Upper lobe of left lung (tissue), 4 donors: ENCODE results near the gene USP15.

Experiments
- EP300 ChIP-seq, 4 donors: sonication (generic); formaldehyde crosslinking; IDR thresholded peaks; one replicate each; pipeline ENCODE4 v1.5.1; 2017; ENCODE audit warnings: antibody characterized with exemption in 4 of 4, control low read depth in 2 of 4
- TF ChIP-seq, protein P1 (sequence below), 6 experiments: fragments of 450-650 bp in 4 of 6; fragments of 200-600 bp in 2 of 6; sonication (generic) in 2 of 6; IDR thresholded peaks; one replicate each; pipeline ENCODE4 v1.5.1; 2016 to 2019; ENCODE audit warnings: antibody characterized with exemption in 6 of 6

DNA sequence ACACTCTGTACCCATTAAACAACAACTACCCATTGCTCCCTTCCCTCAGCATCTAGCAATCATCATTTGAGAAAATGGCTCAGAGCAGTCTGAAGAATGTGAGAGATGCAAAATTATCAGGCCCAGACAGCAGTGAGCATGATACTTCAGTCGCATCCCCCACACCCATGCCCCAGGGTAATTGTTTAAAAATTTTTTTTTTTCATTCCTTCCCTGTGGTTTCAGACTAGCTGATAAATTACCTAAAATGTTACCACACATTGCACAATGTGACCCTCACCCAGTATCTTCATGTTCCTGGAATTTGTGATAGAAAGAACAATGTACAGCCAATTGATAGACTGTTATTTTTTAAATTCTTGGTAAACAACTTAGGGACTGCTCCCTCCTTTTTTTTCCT, 11.3 kb upstream of the USP15 start:
- TF ChIP-seq EP300 (IDR thresholded peaks at IDR 0.05): no peak
- TF ChIP-seq, protein P1, sequence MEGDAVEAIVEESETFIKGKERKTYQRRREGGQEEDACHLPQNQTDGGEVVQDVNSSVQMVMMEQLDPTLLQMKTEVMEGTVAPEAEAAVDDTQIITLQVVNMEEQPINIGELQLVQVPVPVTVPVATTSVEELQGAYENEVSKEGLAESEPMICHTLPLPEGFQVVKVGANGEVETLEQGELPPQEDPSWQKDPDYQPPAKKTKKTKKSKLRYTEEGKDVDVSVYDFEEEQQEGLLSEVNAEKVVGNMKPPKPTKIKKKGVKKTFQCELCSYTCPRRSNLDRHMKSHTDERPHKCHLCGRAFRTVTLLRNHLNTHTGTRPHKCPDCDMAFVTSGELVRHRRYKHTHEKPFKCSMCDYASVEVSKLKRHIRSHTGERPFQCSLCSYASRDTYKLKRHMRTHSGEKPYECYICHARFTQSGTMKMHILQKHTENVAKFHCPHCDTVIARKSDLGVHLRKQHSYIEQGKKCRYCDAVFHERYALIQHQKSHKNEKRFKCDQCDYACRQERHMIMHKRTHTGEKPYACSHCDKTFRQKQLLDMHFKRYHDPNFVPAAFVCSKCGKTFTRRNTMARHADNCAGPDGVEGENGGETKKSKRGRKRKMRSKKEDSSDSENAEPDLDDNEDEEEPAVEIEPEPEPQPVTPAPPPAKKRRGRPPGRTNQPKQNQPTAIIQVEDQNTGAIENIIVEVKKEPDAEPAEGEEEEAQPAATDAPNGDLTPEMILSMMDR (IDR thresholded peaks at IDR 0.05): no peak
